Ishikawa (cell line): ENCODE measurements around the gene ANK3.
A peak's percentile ranks its signal among the peaks of the same experiment; 100 is the strongest.

Experiments
- CEBPB ChIP-seq: IDR thresholded peaks from 2 replicates; pipeline ENCODE4 v1.6.1; 2012
- CREB1 ChIP-seq: IDR thresholded peaks from 2 replicates; pipeline ENCODE4 v1.6.1; 2012; ENCODE audit warnings: low read depth
- EGR1 ChIP-seq: IDR thresholded peaks from 2 replicates; pipeline ENCODE4 v1.6.1; 2012
- EP300 ChIP-seq: IDR thresholded peaks from 2 replicates; pipeline ENCODE4 v1.6.1; 2012; ENCODE audit warnings: borderline replicate concordance
- FOXM1 ChIP-seq: IDR thresholded peaks from 2 replicates; pipeline ENCODE4 v1.6.1; 2012; ENCODE audit warnings: low read depth, borderline replicate concordance
- MAX ChIP-seq: IDR thresholded peaks from 2 replicates; pipeline ENCODE4 v1.6.1; 2012
- NFIC ChIP-seq: IDR thresholded peaks from 2 replicates; pipeline ENCODE4 v1.6.1; 2012
- RAD21 ChIP-seq: IDR thresholded peaks from 2 replicates; pipeline ENCODE4 v1.6.1; 2012; ENCODE audit warnings: low read depth
- REST ChIP-seq: IDR thresholded peaks from 2 replicates; pipeline ENCODE4 v1.6.1; 2012; ENCODE audit warnings: low read depth, mild to moderate bottlenecking
- TAF1 ChIP-seq: IDR thresholded peaks from 2 replicates; pipeline ENCODE4 v1.6.1; 2012; ENCODE audit warnings: low read depth, mild to moderate bottlenecking
- TCF12 ChIP-seq: IDR thresholded peaks from 2 replicates; pipeline ENCODE4 v1.6.1; 2012; ENCODE audit warnings: low read depth
- TEAD4 ChIP-seq: IDR thresholded peaks from 2 replicates; pipeline ENCODE4 v1.6.1; 2012
- USF1 ChIP-seq: IDR thresholded peaks from 2 replicates; pipeline ENCODE4 v1.6.1; 2012
- YY1 ChIP-seq: IDR thresholded peaks from 2 replicates; pipeline ENCODE4 v1.6.1; 2012; ENCODE audit warnings: low read depth
- ZBTB7A ChIP-seq: IDR thresholded peaks from 2 replicates; pipeline ENCODE4 v1.6.1; 2012; ENCODE audit warnings: low read depth

The ANK3 gene

GRCh38 chr10:60295028-60295937 is 94.4 kb downstream of the ANK3 start:
- TF ChIP-seq FOXM1 (no peak), CEBPB (no peak), CREB1 (no peak), ZBTB7A (no peak), YY1 (no peak), USF1 (no peak), NFIC (no peak), RAD21 (no peak), REST (no peak), TCF12 (no peak), EGR1 (no peak), TEAD4 (no peak), MAX (no peak), EP300 (no peak)

- TF ChIP-seq TAF1 (no peak), EP300 (no peak), YY1 (no peak), CREB1 (no peak), FOXM1 (no peak), TEAD4 (no peak), TCF12 (no peak), EGR1 (no peak), RAD21 (no peak), USF1 (no peak), MAX (no peak), NFIC (no peak), CEBPB (no peak), REST (no peak), ZBTB7A (no peak)
These were observed 96.0 kb downstream of the ANK3 start for GRCh38 chr10:60293581-60294175.

GRCh38 chr10:60292998-60293397 is 96.7 kb downstream of the ANK3 start:
- no peak for TF ChIP-seq MAX
- TF ChIP-seq RAD21: no peak
- TF ChIP-seq USF1: no peak

- peak; percentile 76 for TF ChIP-seq CEBPB
These were observed 97.1 kb downstream of the ANK3 start for GRCh38 chr10:60292536-60292935.

GRCh38 chr10:60291344-60291930 is 98.2 kb downstream of the ANK3 start:
- TF ChIP-seq CREB1 (no peak), EP300 (no peak), NFIC (no peak), EGR1 (no peak), USF1 (no peak), REST (no peak)
